Ishikawa (cell line): ENCODE measurements around the gene RNASEH1.

Source experiments
- YY1 ChIP-seq: IDR thresholded peaks from 2 replicates; pipeline ENCODE4 v1.6.1; 2012; ENCODE audit warnings: low read depth
- TF ChIP-seq, protein P1 (sequence below): IDR thresholded peaks from 2 replicates; pipeline ENCODE4 v1.6.1; 2012

DNA sequence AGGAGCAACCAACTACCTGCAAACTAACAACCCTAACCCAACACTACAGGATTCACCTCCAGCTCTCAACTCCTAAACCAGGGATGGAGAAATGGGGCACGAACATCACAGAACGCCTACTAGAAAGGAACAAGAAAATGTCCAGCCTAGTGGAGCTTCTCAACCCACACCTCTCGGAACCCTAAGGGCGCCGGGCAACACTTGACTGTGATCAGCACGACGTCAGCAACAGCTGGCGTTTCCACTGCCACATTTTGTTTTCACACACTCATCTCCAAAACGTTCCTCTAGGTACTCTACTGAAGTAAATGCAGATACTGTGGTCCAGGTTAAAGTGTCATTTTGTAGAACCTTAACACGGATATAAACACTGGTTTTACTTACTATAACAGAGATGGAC is 4.2 kb downstream of the RNASEH1 start:
- no peak for TF ChIP-seq YY1
- TF ChIP-seq, protein P1, sequence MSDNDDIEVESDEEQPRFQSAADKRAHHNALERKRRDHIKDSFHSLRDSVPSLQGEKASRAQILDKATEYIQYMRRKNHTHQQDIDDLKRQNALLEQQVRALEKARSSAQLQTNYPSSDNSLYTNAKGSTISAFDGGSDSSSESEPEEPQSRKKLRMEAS, result no peak
